C4-2B (cell line): Measurements from ENCODE around the gene MX2.
"Not testable (repeated sequence)": the region's sequence is repeated elsewhere in the genome, so short reads cannot be mapped to it uniquely, and the experiment has no call there.

Source experiments
- CTCF ChIP-seq: fragments of 450-650 bp; conservative IDR thresholded peaks from 2 replicates; pipeline ENCODE4 v1.5.1; 2017; ENCODE audit warnings: mild to moderate bottlenecking
- ZFX ChIP-seq: fragments of 450-650 bp; IDR thresholded peaks from 2 replicates; pipeline ENCODE4 v1.6.1; 2017

- not testable (repeated sequence) for TF ChIP-seq CTCF, ZFX
These were observed 59.2 kb downstream of the MX2 start for GRCh38 chr21:41420998-41421397.
